Measurements from ENCODE around the gene SLC9A4. TPM values are rescaled to one million over a fixed set of nuclear protein-coding genes. Genes with fewer than 3 reads are reported as not detected.
"Not testable (repeated sequence)": the region's sequence is repeated elsewhere in the genome, so short reads cannot be mapped to it uniquely, and the experiment has no call there.

SLC9A4 gene
- total and polyA plus RNA-seq, 2 donors (not counting 3 experiments of a cell fraction or from before 2014, with no cell fraction given): not detected

DNA sequence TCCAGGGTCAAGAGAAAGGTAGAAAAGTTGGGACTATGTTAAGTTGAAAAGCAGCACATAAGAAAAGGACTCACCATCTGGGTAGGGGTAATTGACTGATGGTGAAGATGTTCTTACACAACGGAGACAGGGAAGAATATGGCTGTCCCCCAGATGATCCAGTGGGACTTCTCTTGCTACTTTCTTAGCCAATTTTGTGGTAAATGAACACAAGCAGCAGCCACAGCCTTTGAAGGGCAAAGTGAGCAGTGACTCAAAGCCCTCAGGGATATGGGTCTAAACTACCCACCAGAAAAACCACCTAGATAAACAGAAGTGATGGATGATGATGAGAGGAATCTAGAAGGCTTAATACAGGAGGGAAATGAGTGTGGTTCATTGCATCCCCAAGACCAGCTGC, 80.6 kb downstream of the SLC9A4 start:
- Histone ChIP-seq H2AFZ (ENCODE audit: low read depth, low read length) (no peak overlapping the region), H3K4me3 (replicated peaks in 1 of 3; ENCODE audit: insufficient read depth in 1 of 3, low read depth in 1 of 3, low read length in 3 of 3) (no peak overlapping the region), H3K27ac (ENCODE audit: insufficient read depth, low read depth, low read length) (no peak overlapping the region), H3K79me2 (ENCODE audit: control insufficient read depth, insufficient read depth, low read length) (no peaks in the 10 kb centered on the region), H3K36me3 (ENCODE audit: control insufficient read depth in 2 of 2, extremely low read depth in 1 of 2, insufficient read depth in 2 of 2, low read length in 2 of 2) (no peaks in the 10 kb centered on the region), H3K4me2 (ENCODE audit: insufficient read depth, low read length) (no peak overlapping the region), H3K9me3 (replicated peaks; ENCODE audit: control insufficient read depth, insufficient read depth, low read length) (no peaks in the 10 kb centered on the region), H3K4me1 (ENCODE audit: control insufficient read depth, extremely low read depth, insufficient read depth, low read length) (no peaks in the 10 kb centered on the region), H4K20me1 (replicated peaks; ENCODE audit: control insufficient read depth, extremely low read depth, insufficient read depth, low read length) (no peaks in the 10 kb centered on the region), H3K9ac (replicated peaks; ENCODE audit: extremely low read depth, insufficient read depth, low read length) (no peak overlapping the region), H3K9me1 (replicated peaks; ENCODE audit: control insufficient read depth, extremely low read depth, insufficient read depth, low read length) (no peaks in the 10 kb centered on the region), H3K27me3 (ENCODE audit: control insufficient read depth in 2 of 2, insufficient read depth in 2 of 2, low read length in 2 of 2) (no peaks in the 10 kb centered on the region)
- CTCF ChIA-PET: no interaction called here
- POLR2A ChIA-PET: no interaction called here
- TF ChIP-seq GATA2 (IDR thresholded peaks at IDR 0.05; ENCODE audit: insufficient read depth, insufficient read length, low read depth, low read length) (no peak), JUN (IDR thresholded peaks at IDR 0.05; ENCODE audit: borderline replicate concordance, insufficient read depth, insufficient read length, low read depth) (no peak), MAX (IDR thresholded peaks at IDR 0.05; ENCODE audit: insufficient read depth, insufficient read length) (no peak), EZH2 (IDR thresholded peaks at IDR 0.05; ENCODE audit: borderline replicate concordance, low read depth, low read length, severe bottlenecking) (no peak)
- BruUV-seq (replicated peaks): no TSS peak
- dilution Hi-C loops (cut with MboI; ENCODE audit: extremely low pct_ligation_motif_present, low sequenced_read_pairs) (no loop called here), intact Hi-C loops (cut with micrococcal nuclease) (no loop called here)
- DNase-seq (ENCODE audit: low read depth, low spot score) (no peak), FAIRE-seq (no peak)

DNA sequence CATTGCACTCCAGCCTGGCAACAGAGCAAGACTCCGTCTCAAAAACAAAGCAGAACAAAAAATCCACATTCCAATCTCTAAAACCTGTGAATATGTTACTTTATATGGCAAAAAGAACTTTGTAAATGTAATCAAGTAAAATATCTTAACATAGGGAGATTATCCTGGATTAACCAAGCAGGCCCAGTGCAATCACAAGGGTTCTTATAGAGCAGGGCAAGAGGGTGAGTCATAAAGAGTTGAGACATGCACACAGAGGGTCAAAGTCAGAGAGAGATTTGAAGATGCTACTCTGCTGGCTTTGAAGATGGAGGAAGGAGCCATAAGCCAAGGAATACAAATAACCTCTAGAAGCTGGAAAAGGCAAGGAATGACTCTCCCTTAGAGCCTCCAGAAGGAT, 85.4 kb downstream of the SLC9A4 start:
- FAIRE-seq (no peak), DNase-seq (ENCODE audit: low read depth, low spot score) (no peak)
- ChIA-PET POLR2A (no interaction called here), CTCF (no interaction called here)
- Histone ChIP-seq H2AFZ (ENCODE audit: low read depth, low read length) (no peak overlapping the region), H3K4me2 (ENCODE audit: insufficient read depth, low read length) (no peak overlapping the region), H3K27me3 (ENCODE audit: control insufficient read depth in 2 of 2, insufficient read depth in 2 of 2, low read length in 2 of 2) (no peaks in the 10 kb centered on the region), H3K79me2 (ENCODE audit: control insufficient read depth, insufficient read depth, low read length) (no peaks in the 10 kb centered on the region), H3K4me3 (replicated peaks in 1 of 3; ENCODE audit: insufficient read depth in 1 of 3, low read depth in 1 of 3, low read length in 3 of 3) (no peak overlapping the region), H3K4me1 (ENCODE audit: control insufficient read depth, extremely low read depth, insufficient read depth, low read length) (no peaks in the 10 kb centered on the region), H3K27ac (ENCODE audit: insufficient read depth, low read depth, low read length) (no peak overlapping the region), H3K9me1 (replicated peaks; ENCODE audit: control insufficient read depth, extremely low read depth, insufficient read depth, low read length) (no peaks in the 10 kb centered on the region), H3K36me3 (ENCODE audit: control insufficient read depth in 2 of 2, extremely low read depth in 1 of 2, insufficient read depth in 2 of 2, low read length in 2 of 2) (no peaks in the 10 kb centered on the region), H3K9ac (replicated peaks; ENCODE audit: extremely low read depth, insufficient read depth, low read length) (no peak overlapping the region), H4K20me1 (replicated peaks; ENCODE audit: control insufficient read depth, extremely low read depth, insufficient read depth, low read length) (no peaks in the 10 kb centered on the region), H3K9me3 (replicated peaks; ENCODE audit: control insufficient read depth, insufficient read depth, low read length) (no peaks in the 10 kb centered on the region)
- no TSS peak for BruUV-seq (replicated peaks)
- intact Hi-C loops (cut with micrococcal nuclease): no loop called here
- dilution Hi-C loops (cut with MboI; ENCODE audit: extremely low pct_ligation_motif_present, low sequenced_read_pairs): no loop called here
- TF ChIP-seq MAX (IDR thresholded peaks at IDR 0.05; ENCODE audit: insufficient read depth, insufficient read length): no peak
- TF ChIP-seq POLR2A (IDR thresholded peaks at IDR 0.05; ENCODE audit: low read depth, low read length): no peak
- TF ChIP-seq EZH2 (IDR thresholded peaks at IDR 0.05; ENCODE audit: borderline replicate concordance, low read depth, low read length, severe bottlenecking): no peak
- no peak for TF ChIP-seq FOS (IDR thresholded peaks at IDR 0.05; ENCODE audit: borderline replicate concordance, insufficient read depth, low read length)
- no peak for TF ChIP-seq POLR2AphosphoS5 (IDR thresholded peaks at IDR 0.05; ENCODE audit: insufficient read depth, low read depth, low read length)

DNA sequence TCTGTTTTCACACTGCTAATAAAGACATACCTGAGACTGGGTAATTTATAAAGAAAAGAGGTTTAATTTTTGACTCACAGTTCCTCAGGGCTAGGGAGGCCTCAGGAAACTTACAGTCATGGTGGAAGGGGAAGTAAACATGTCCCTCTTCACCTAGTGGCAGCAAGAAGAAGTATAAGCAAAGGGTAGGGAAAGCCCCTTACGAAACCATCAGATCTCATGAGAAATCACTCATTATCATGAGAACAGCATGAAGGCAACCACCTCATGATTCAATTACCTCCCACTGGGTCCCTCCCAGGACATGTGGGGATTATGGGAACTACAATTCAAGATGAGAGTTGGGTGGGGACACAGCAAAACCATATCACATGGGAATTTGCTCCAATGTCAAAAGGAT, 89.5 kb downstream of the SLC9A4 start:
- H3K36me3 ChIP-seq (ENCODE audit: control insufficient read depth in 2 of 2, extremely low read depth in 1 of 2, insufficient read depth in 2 of 2, low read length in 2 of 2); FAIRE-seq; H2AFZ ChIP-seq (ENCODE audit: low read depth, low read length); BruUV-seq (replicated peaks); DNase-seq (ENCODE audit: low read depth, low spot score); intact Hi-C loops (cut with micrococcal nuclease); H3K9ac ChIP-seq (replicated peaks; ENCODE audit: extremely low read depth, insufficient read depth, low read length); H3K27me3 ChIP-seq (ENCODE audit: control insufficient read depth in 2 of 2, insufficient read depth in 2 of 2, low read length in 2 of 2); dilution Hi-C loops (cut with MboI; ENCODE audit: extremely low pct_ligation_motif_present, low sequenced_read_pairs); H3K4me2 ChIP-seq (ENCODE audit: insufficient read depth, low read length); H3K27ac ChIP-seq (ENCODE audit: insufficient read depth, low read depth, low read length); H4K20me1 ChIP-seq (replicated peaks; ENCODE audit: control insufficient read depth, extremely low read depth, insufficient read depth, low read length); H3K9me3 ChIP-seq (replicated peaks; ENCODE audit: control insufficient read depth, insufficient read depth, low read length); H3K4me3 ChIP-seq (replicated peaks in 1 of 3; ENCODE audit: insufficient read depth in 1 of 3, low read depth in 1 of 3, low read length in 3 of 3); H3K9me1 ChIP-seq (replicated peaks; ENCODE audit: control insufficient read depth, extremely low read depth, insufficient read depth, low read length); POLR2A ChIA-PET; H3K4me1 ChIP-seq (ENCODE audit: control insufficient read depth, extremely low read depth, insufficient read depth, low read length); H3K79me2 ChIP-seq (ENCODE audit: control insufficient read depth, insufficient read depth, low read length): not testable (repeated sequence)
- CTCF ChIA-PET: interaction anchor here (0.7 to 1.2 kb wide), 2 partner anchors 12 to 17 kb away, joined by 3 read pairs; no protein-coding TSS in a partner anchor

All from endothelial cell of umbilical vein (primary cell).